GM13977 (cell line): ENCODE data around the gene C12orf42.

Experiments
- DNase-seq: peaks from one replicate; pipeline ENCODE4 v3.0.0; 2012; ENCODE audit warnings: low spot score
- CTCF ChIP-seq: IDR thresholded peaks from 2 replicates; pipeline ENCODE4 v1.5.1; 2012; ENCODE audit warnings: mild to moderate bottlenecking, control low read depth; ENCODE audit not compliant: insufficient read depth; ENCODE audit errors: extremely low read depth, missing control alignments
- in situ Hi-C: fragments of 300-500 bp; cut with MboI; formaldehyde crosslinking; loops from one replicate; pipeline ENCODE4 v1.12.0; 2022; ENCODE audit warnings: low sequenced_read_pairs, low pct_unique_long_range_greater_than_20kb, mixed read lengths, inconsistent platforms; ENCODE audit not compliant: unreplicated experiment

C12orf42 gene

GRCh38 chr12:103475073-103475472 is 20.7 kb downstream of the C12orf42 start:
- no peak for DNase-seq
- in situ Hi-C loops: no loop called here
- TF ChIP-seq CTCF: no peak

- in situ Hi-C loops: no loop called here
These were observed 25.1 kb downstream of the C12orf42 start for GRCh38 chr12:103470664-103471063.

GRCh38 chr12:103469719-103470118 is 26.0 kb downstream of the C12orf42 start:
- no peak for TF ChIP-seq CTCF
- in situ Hi-C loops: no loop called here
- no peak for DNase-seq

More at GRCh38 chr12:103470664-103471063, 25.1 kb downstream of the C12orf42 start:
- DNase-seq: no peak
- no peak for TF ChIP-seq CTCF

- no peak for TF ChIP-seq CTCF
- no peak for DNase-seq
- in situ Hi-C loops: no loop called here
These were observed 26.9 kb downstream of the C12orf42 start for GRCh38 chr12:103468837-103469236.

DNA sequence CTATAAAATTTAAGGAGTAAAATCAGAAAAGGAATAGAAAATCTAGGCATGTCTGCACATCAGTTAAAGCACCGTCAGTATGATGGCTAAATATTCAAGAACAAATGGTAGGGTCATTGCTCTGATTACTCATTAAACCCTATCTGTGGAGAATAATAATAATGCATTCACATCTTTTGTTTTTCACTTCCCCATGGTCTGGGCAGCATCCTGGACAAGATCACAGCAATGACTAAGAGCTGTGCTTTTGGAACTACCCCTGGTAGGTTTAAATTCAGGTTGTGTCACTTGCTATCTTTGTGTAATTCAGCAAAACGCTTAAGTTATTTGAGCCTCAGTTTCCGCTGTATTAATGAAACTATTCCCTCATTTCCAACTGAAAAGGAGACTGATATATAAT is 33.1 kb downstream of the C12orf42 start:
- TF ChIP-seq CTCF: no peak
- in situ Hi-C loops: no loop called here
- peak; percentile 15 for DNase-seq

DNA sequence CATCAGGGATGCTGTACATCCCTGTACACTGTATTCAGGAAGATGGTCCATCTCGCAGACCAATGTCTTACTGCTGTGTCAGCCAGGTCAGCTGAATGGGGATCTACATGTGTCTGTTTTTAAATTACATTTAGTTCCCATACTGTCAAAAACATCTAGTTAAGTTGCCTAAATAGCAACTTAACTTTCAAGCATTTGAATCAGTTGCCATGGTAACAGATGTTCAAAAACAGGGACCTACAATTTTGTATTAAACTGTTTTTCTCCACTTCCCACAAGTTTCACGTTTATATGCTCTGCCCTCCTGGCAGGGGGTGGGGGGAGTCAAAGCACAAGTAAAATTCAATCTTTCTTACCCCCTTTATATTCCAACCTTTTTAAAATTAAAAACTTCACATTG is 38.3 kb downstream of the C12orf42 start:
- DNase-seq: no peak

More for the DNA sequence above, 38.3 kb downstream of the C12orf42 start:
- in situ Hi-C loops: no loop called here
- no peak for TF ChIP-seq CTCF
